Natural killer cell treated with Interleukin-12 subunit alpha and Interleukin-12 subunit beta and Interleukin-15 and Interleukin-18, amount 100 ng/mL, for 72 hours (primary cell): ENCODE data around the gene RSU1. TPM values are rescaled to one million over a fixed set of nuclear protein-coding genes. Genes with fewer than 3 reads are reported as not detected.

Source experiments
- ATAC-seq, 2 donors: fragments of 150-1000 bp; cut with Tn5 transposase in 1 of 2; sonication (Bioruptor Pico), chemical (Tn5 transposase) in 1 of 2; 2 replicates each; pipeline ENCODE4 v1.10.0; 2021
- DNase-seq: peaks from one replicate; pipeline ENCODE4 v3.0.0; 2022; ENCODE audit warnings: low spot score
- H3K27ac Mint-ChIP-seq, 2 donors: 1 replicate in 1 of 2; 2 replicates in 1 of 2; pipeline ENCODE4 v1.8.0; 2022; ENCODE audit warnings: mixed read lengths in 2 of 2, mild to moderate bottlenecking in 1 of 2, moderate library complexity in 1 of 2
- H3K27me3 Mint-ChIP-seq, 2 donors: 1 replicate in 1 of 2; 2 replicates in 1 of 2; pipeline ENCODE4 v1.8.0; 2022; ENCODE audit warnings: mixed read lengths in 2 of 2
- H3K36me3 Mint-ChIP-seq: one replicate; pipeline ENCODE4 v1.8.0; 2022; ENCODE audit warnings: mixed read lengths
- H3K4me1 Mint-ChIP-seq, 2 donors: 1 replicate in 1 of 2; 2 replicates in 1 of 2; pipeline ENCODE4 v1.8.0; 2022; ENCODE audit warnings: low read depth in 2 of 2, mixed read lengths in 2 of 2, mild to moderate bottlenecking in 1 of 2
- H3K4me3 Mint-ChIP-seq: one replicate; pipeline ENCODE4 v1.8.0; 2022; ENCODE audit warnings: mixed read lengths
- H3K9me3 Mint-ChIP-seq: 2 replicates; pipeline ENCODE4 v1.8.0; 2022; ENCODE audit warnings: mixed read lengths
- total RNA-seq, 2 donors: library from RNA; stranded (reverse); gene quantifications; one replicate each; pipeline ENCODE4 v1.2.3, GENCODE V29; 2022

Gene RSU1
- total RNA-seq, 2 donors from 2014 or later, result 108 to 200 TPM

- Mint-ChIP-seq H3K27ac (no peak overlapping the region), H3K9me3 (no peaks in the 10 kb centered on the region), H3K36me3 (no peaks in the 10 kb centered on the region), H3K4me3 (no peak overlapping the region), H3K4me1 (no peaks in the 10 kb centered on the region), H3K27me3 (peaks cover 15 to 52% of the 10 kb centered on the region in 2 donors)
- ATAC-seq, result no peak
- DNase-seq, result no peak
Measured at GRCh38 chr10:16559236-16559773, 257.9 kb downstream of the RSU1 start.

- no peak overlapping the region for H3K27ac Mint-ChIP-seq
- H3K4me1 Mint-ChIP-seq, result peaks cover 6 to 8% of the 10 kb centered on the region in 2 donors
- peaks cover 17 to 18% of the 10 kb centered on the region in 2 donors for H3K27me3 Mint-ChIP-seq
- DNase-seq, result no peak
- no peaks in the 10 kb centered on the region for H3K9me3 Mint-ChIP-seq
- no peak for ATAC-seq
- H3K4me3 Mint-ChIP-seq, result no peak overlapping the region
- H3K36me3 Mint-ChIP-seq, result no peaks in the 10 kb centered on the region
Measured at GRCh38 chr10:16547973-16548372, 269.3 kb downstream of the RSU1 start.

GRCh38 chr10:16545116-16545736 is 272.0 kb downstream of the RSU1 start:
- DNase-seq, result no peak
- no peak for ATAC-seq
- Mint-ChIP-seq H3K4me3 (no peak overlapping the region), H3K27ac (no peak overlapping the region), H3K27me3 (peaks cover 22 to 23% of the 10 kb centered on the region in 2 donors), H3K9me3 (no peaks in the 10 kb centered on the region), H3K36me3 (no peaks in the 10 kb centered on the region), H3K4me1 (peaks cover 6 to 8% of the 10 kb centered on the region in 2 donors)

- peaks cover 6 to 8% of the 10 kb centered on the region in 2 donors for H3K4me1 Mint-ChIP-seq
- H3K36me3 Mint-ChIP-seq, result no peaks in the 10 kb centered on the region
- no peak overlapping the region for H3K4me3 Mint-ChIP-seq
- no peak overlapping the region for H3K27ac Mint-ChIP-seq
- H3K27me3 Mint-ChIP-seq, result peaks cover 28% of the 10 kb centered on the region in 2 donors
- ATAC-seq (no peak), DNase-seq (no peak)
- no peaks in the 10 kb centered on the region for H3K9me3 Mint-ChIP-seq
Measured at GRCh38 chr10:16544591-16544990, 272.6 kb downstream of the RSU1 start.

- Mint-ChIP-seq H3K4me1 (peaks cover 6 to 8% of the 10 kb centered on the region in 2 donors), H3K27ac (no peak overlapping the region), H3K9me3 (no peaks in the 10 kb centered on the region), H3K4me3 (no peak overlapping the region), H3K27me3 (peaks cover 29 to 30% of the 10 kb centered on the region in 2 donors), H3K36me3 (no peaks in the 10 kb centered on the region)
- no peak for ATAC-seq
- DNase-seq, result no peak
Measured at GRCh38 chr10:16544099-16544498, 273.1 kb downstream of the RSU1 start.
